GM21723 (cell line): ENCODE data around the gene MED19.
A peak's percentile ranks its signal among the peaks of the same experiment; 100 is the strongest.
"Not testable (repeated sequence)": the region's sequence is repeated elsewhere in the genome, so short reads cannot be mapped to it uniquely, and the experiment has no call there.

ENCODE experiments used
- ATAC-seq: cut with Tn5 transposase; IDR thresholded peaks from one replicate; pipeline ENCODE4 v1.9.1; 2021; ENCODE audit warnings: mild to moderate bottlenecking, moderate library complexity; ENCODE audit not compliant: unreplicated experiment

The MED19 gene, protein sequence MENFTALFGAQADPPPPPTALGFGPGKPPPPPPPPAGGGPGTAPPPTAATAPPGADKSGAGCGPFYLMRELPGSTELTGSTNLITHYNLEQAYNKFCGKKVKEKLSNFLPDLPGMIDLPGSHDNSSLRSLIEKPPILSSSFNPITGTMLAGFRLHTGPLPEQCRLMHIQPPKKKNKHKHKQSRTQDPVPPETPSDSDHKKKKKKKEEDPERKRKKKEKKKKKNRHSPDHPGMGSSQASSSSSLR

DNA sequence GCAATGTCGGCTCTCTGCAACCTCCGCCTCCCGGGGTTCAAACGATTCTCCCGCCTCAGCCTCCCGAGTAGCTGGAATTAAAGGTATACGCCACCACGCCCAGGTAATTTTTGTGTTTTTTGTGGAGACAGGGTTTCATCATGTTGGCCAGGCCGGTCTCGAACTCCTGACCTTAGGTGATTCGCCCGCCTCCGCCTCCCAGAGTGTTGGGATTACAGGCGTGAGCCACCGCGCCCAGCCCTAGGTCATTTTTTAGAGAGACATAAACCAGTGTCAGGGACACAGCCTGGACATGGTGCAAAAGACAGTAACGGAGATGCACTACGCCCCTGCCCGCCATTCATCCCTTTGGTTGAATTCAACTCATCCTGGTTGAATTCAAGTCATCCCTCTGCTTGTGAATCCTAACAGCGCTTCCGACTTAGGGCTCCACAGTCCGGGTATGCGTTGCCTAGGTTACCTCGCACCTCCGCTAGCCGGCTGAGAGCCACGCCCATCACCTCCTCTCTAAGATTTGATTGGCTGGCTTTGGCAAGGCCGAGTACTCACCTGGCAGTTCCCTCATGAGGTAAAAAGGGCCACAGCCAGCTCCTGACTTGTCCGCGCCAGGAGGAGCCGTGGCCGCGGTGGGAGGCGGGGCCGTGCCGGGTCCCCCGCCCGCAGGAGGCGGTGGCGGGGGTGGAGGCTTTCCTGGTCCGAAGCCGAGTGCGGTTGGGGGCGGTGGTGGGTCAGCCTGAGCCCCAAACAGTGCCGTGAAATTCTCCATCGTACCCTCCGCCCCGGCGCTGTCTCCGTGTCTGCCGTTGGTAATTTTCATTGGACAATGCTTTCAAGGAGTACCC lies at the start of gene MED19:
MED19 (minus strand) TSS at position 802 of the 842 bp plus-strand sequence; CDS start at position 766, 36 bp downstream.
- ATAC-seq, result peak; percentile 51

DNA sequence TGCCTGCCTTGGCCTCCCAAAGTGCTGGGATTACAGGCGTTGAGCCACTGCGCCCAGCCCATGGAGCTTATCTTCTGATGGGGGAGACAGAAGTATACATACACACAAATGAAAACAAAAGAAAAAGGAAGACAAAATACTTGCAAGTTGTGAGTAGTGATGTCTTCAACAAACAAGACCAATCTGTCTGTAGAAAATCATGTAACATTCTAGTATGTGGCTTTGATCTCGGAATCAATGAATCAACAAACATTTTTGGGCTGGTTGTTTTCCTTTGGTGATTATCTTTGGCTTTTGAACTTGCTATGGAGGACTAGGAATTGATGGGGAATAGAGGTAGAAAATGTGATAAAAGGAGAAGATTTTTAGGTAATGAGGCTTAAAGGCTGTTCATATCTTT lies 46.2 kb upstream of the MED19 start:
- ATAC-seq, result no peak

- no peak for ATAC-seq
Observed at GRCh38 chr11:57752954-57753353, 40.9 kb upstream of the MED19 start.

DNA sequence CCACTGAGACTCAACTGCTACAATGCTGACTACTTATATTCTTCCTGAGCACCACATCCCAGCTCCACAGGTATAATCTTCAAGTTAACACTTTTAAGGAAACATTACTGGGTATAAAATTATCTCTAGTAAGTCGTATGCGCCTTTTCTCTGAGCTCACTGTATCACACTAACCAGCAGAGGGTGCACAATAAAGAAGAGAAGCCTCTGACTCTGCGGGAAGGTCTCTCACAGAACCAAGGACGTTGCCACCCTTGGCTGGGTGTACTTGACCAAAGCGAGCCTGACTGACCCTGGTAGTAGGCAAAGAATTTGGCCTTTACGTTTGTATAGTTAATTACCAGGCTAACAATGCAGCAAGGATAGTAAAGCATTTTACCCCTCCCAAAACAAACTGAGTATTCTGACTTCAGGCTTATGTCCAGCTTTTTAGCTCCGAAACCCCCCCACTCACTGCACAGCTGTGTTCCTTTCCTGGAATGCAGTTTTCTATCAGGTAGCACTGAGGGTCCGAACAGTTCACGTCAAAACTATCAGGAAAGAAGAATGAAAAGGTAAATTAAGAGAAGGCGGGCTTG lies 39.8 kb upstream of the MED19 start, which contains the start of gene BTBD18:
BTBD18 (minus strand) TSS at position 144 of the 578 bp plus-strand sequence. CDS start 631 bp downstream, outside the sequence.
- ATAC-seq, result no peak

DNA sequence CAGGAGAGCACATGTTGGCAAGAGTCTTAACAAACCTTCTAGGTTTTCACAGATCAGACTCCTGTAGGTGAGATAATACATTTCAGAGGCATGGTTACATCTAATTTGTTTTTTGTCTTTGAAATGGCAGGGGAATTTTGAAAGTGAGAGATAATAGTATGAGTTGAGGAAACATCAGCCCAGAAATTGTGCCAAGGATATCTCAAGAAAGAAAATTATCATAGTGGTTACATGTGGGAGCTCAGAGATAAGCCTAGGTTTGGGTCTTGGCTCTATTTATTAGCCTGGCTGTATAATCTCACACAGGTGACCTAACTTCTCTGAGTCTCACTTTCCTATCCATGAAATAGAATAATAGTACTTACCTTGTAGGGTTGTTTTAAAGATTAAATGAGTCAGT lies 39.2 kb upstream of the MED19 start:
- ATAC-seq, result no peak

DNA sequence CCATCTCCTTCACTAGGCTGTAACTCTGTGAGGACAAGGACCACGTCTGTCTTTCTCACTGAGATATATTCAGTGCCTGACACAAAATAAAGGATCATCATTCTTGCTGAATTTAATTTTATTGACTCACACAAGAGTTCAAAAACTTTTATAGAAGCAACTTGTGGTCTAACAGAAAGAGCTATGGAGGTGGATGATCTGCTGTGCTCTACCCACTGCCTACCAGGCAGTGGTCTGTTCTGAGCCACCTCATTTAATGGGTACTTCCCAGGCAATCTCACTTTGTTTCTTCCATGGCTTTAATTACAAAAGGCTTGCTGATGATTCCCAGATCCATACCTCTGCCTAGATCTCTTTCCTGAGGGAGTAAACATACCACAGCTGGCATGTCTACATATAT lies 34.9 kb upstream of the MED19 start:
- ATAC-seq, result no peak

DNA sequence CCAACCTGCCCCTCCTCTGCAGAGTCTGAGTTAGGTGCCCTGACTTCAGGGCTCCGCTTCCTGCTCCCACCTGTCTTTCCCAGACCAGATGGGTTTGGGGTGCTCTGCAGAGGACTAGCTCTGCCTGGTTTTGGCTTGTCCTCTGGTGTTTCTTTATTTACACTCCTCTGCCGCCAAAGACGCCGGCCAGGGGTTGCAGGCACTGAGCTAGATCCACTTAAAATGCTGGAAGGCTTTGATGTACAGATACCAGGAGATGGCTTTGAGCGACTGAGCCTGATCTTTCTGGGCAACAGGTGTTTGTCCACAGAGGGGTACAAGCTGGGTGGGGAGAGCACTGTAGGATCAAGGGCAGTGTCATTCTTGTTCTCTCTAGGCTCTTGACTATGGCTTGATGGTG lies 33.2 kb upstream of the MED19 start:
- ATAC-seq, result no peak

DNA sequence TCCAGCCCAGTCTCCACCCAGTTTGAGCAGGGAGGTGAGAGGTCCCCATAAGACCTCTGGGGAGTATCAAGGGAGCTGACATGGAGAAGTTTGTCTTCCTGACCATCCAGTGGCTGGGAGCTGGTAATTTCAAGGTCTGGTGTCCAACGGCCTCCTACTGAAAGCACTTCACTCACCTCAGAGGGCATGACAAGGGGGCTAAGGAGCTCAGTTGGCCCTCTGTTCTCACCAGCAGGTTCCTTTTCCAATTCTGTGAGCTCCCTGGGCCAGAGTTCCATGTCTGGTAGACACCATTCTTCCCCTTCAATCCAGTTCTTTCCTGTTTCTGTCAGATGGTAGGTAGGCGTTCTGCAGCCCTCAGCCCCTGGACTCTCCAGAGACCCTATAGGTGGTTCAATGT lies 32.3 kb upstream of the MED19 start:
- ATAC-seq, result no peak

- ATAC-seq, result no peak
Observed at GRCh38 chr11:57742087-57742452, 30.1 kb upstream of the MED19 start.

- peak; percentile 93 for ATAC-seq
Observed at GRCh38 chr11:57741132-57742086, 29.4 kb upstream of the MED19 start, which contains the start of gene SELENOH. Gene SELENOH (plus strand): TSS chr11:57741491. CDS start chr11:57741596, 105 bp downstream.

DNA sequence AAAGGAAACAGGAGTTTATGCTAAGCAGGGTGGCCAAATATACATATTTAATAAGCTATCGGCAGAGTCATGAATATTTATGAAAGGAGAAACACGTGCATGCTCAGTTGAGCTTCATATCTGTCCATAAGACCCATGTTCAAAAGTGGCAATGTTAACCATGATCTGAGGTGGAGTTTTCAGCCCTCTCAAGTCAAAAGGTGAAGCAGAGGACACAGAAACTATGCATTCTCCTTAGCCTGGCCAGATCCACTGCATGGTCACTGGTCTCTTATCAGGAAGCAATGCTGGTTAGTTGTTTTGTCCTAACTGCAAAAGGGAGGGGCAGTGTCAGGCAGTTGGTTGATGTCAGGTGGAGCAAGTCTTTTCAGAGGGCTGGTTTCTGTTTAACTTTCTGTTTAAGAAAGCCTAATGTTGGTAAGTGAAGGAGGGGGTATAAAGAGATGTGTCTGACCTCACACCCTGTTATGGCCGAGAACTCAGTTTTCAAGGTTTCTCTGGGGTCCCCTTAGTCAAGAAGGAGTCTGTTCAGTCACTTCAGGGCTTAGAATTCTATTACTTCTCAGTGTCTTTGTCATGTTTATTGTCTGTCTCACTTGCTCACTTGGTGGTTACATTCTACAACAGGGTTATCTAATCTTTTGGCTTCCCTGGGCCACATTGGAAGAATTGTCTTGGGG lies 23.7 kb upstream of the MED19 start:
- ATAC-seq, result peak; percentile 48

GRCh38 chr11:57732661-57733060 lies 20.6 kb upstream of the MED19 start:
- no peak for ATAC-seq

- no peak for ATAC-seq
Observed at GRCh38 chr11:57729479-57729878, 17.5 kb upstream of the MED19 start.

GRCh38 chr11:57728829-57729228 lies 16.8 kb upstream of the MED19 start:
- no peak for ATAC-seq

DNA sequence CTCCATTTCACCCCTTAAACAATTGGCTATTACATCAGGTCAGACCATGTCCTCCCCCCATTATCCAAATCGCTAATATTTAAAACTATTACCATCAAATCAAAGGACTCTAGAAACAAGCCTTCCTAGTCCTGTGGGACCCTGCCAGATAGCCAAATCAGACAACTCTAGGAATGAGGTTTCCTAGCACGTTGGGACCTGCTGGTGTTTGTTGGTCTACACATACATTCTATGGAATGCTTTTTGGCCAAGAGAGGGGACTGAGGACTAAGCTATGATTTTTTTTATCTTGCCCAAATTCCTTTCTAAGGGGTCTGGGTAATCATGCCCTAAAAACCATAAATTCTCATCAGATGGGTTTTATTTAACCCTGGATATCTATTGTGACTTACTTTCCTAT lies 15.2 kb upstream of the MED19 start:
- no peak for ATAC-seq

- ATAC-seq, result not testable (repeated sequence)
Observed at GRCh38 chr11:57716726-57717125, 4.7 kb upstream of the MED19 start.

- ATAC-seq, result no peak
Observed at GRCh38 chr11:57713835-57714234, 1.8 kb upstream of the MED19 start.

GRCh38 chr11:57712256-57713150 lies 488 bp upstream of the MED19 start, which contains the start of gene TMX2:
Gene TMX2 (plus strand): TSS chr11:57712593. CDS start chr11:57712619, 26 bp downstream.
- peak; percentile 94 for ATAC-seq

GRCh38 chr11:57709802-57710367 lies 2.1 kb downstream of the MED19 start:
- no peak for ATAC-seq
